ENCODE measurements around the gene TRPV4. TPM values are rescaled to one million over a fixed set of nuclear protein-coding genes. Genes with fewer than 3 reads are reported as not detected.
A peak's percentile ranks its signal among the peaks of the same experiment; 100 is the strongest.

Gene TRPV4
- total RNA-seq, 1 experiment from 2014 or later = 2.4 TPM

DNA sequence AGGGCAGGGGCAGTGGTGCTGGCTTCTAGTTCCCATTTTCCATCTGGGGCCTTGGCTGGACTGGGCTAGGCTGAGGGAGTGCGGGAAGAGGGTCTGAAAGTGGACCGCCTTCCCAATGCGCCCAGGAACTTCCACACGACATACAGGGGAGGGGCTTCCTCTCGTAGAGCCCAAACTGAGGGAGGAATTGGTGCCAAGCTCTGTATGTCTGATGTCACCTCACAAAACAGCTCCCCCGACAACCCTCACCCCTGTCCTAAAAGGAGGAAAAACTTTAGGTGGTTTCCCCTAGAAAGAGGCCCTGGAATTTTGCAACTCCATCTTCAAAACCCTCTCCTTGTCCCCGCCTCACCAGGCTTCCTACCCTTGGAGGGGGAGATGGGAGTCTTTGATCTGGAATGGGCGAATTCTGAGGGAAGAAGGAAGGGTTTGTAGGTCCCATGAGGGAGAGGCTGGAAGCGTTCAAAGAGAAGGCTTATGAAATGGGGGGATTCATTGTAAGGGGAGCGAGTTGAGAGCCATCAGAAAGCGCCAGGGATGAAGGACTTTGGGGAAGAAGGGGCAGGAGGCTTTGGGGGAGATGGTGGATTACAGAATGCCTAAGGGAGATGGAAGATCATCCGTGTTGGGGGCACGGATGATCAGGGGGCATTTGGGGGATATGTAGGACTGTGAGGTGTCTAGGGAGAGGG, 46.3 kb upstream of the TRPV4 start:
- no peaks in the 10 kb centered on the region for H3K36me3 ChIP-seq (ENCODE audit: low read depth, low read length)
- no peaks in the 10 kb centered on the region for H4K20me1 ChIP-seq (ENCODE audit: low read length)
- POLR2A ChIA-PET (ENCODE audit: unreplicated experiment) = no interaction called here
- H3F3A ChIP-seq (ENCODE audit: low read length, unreplicated experiment) = no peaks in the 10 kb centered on the region
- TF ChIP-seq, protein P1, sequence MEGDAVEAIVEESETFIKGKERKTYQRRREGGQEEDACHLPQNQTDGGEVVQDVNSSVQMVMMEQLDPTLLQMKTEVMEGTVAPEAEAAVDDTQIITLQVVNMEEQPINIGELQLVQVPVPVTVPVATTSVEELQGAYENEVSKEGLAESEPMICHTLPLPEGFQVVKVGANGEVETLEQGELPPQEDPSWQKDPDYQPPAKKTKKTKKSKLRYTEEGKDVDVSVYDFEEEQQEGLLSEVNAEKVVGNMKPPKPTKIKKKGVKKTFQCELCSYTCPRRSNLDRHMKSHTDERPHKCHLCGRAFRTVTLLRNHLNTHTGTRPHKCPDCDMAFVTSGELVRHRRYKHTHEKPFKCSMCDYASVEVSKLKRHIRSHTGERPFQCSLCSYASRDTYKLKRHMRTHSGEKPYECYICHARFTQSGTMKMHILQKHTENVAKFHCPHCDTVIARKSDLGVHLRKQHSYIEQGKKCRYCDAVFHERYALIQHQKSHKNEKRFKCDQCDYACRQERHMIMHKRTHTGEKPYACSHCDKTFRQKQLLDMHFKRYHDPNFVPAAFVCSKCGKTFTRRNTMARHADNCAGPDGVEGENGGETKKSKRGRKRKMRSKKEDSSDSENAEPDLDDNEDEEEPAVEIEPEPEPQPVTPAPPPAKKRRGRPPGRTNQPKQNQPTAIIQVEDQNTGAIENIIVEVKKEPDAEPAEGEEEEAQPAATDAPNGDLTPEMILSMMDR (conservative IDR thresholded peaks at IDR 0.05; ENCODE audit: low read depth, low read length) = no peak
- TF ChIP-seq EZH2phosphoT487 (IDR thresholded peaks at IDR 0.05; ENCODE audit: borderline replicate concordance, low read length) = no peak
- TF ChIP-seq EZH2 (IDR thresholded peaks at IDR 0.05; ENCODE audit: low read length, unreplicated experiment) = no peak
- BruUV-seq (replicated peaks) = TSS peak; percentile 54
- peak overlapping the region; percentile 76 for H3K9ac ChIP-seq (ENCODE audit: low read length)
- H3K27me3 ChIP-seq (ENCODE audit: low read length) = no peaks in the 10 kb centered on the region
- peak overlapping the region; percentile 78 for H2AFZ ChIP-seq (ENCODE audit: low read length)
- H3K4me1 ChIP-seq (ENCODE audit: insufficient read depth, low read length) = peaks cover 47% of the 10 kb centered on the region
- no peaks in the 10 kb centered on the region for H3K9me2 ChIP-seq (replicated peaks; ENCODE audit: low read length)
- H3K4me2 ChIP-seq (ENCODE audit: low read length) = peak overlapping the region; percentile 93
- intact Hi-C loops (cut with micrococcal nuclease) = loop anchor here (1.0 to 2.0 kb wide), 3 partner anchors 21 to 74 kb away; partner anchors contain the start of gene TCHP
- CTCF ChIA-PET = no interaction called here
- DNase-seq (peak; percentile 17), ATAC-seq (no peak)
- peak overlapping the region; percentile 84 for H3K4me3 ChIP-seq (ENCODE audit: low read length)
- no peaks in the 10 kb centered on the region for H3K9me3 ChIP-seq (ENCODE audit: low read length)
- H3K79me2 ChIP-seq (ENCODE audit: low read length) = peaks cover 50% of the 10 kb centered on the region
- no peak overlapping the region for H3K27ac ChIP-seq (ENCODE audit: low read length)

DNA sequence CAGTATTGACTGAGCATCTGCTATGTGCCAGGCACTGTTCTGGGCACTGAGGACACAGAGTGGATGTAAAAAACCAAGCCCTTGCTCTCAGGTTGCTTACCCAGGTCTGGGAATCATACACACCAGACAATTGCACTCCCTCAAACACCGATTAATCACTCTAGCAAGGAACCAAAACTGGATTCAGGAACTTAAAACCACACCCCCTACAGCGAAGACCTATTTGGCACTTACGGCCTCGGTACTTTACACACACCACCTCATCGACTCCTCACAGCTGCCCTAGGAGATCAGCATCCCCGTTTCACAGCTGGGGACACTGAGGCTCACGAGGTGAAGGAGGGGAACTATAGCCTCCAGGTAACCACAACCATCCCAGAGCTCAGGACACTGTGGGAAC, 45.6 kb upstream of the TRPV4 start:
- CTCF ChIA-PET = no interaction called here
- DNase-seq (no peak), ATAC-seq (no peak)
- Histone ChIP-seq H2AFZ (ENCODE audit: low read length) (peak overlapping the region; percentile 78; the same call in 1 of the 2 replicates), H3K4me1 (ENCODE audit: insufficient read depth, low read length) (peaks cover 47% of the 10 kb centered on the region), H3K9me3 (ENCODE audit: low read length) (no peaks in the 10 kb centered on the region), H3F3A (ENCODE audit: low read length, unreplicated experiment) (no peaks in the 10 kb centered on the region), H3K9me2 (replicated peaks; ENCODE audit: low read length) (no peaks in the 10 kb centered on the region), H4K20me1 (ENCODE audit: low read length) (no peaks in the 10 kb centered on the region; the same call in 1 of the 2 replicates), H3K79me2 (ENCODE audit: low read length) (peaks cover 58% of the 10 kb centered on the region), H3K36me3 (ENCODE audit: low read depth, low read length) (no peaks in the 10 kb centered on the region), H3K4me3 (ENCODE audit: low read length) (peak overlapping the region; percentile 84), H3K9ac (ENCODE audit: low read length) (no peak overlapping the region), H3K27ac (ENCODE audit: low read length) (no peak overlapping the region), H3K4me2 (ENCODE audit: low read length) (peak overlapping the region; percentile 93), H3K27me3 (ENCODE audit: low read length) (no peaks in the 10 kb centered on the region)
- TF ChIP-seq, protein P1 (conservative IDR thresholded peaks at IDR 0.05; ENCODE audit: low read depth, low read length) = no peak
- TF ChIP-seq EZH2phosphoT487 (IDR thresholded peaks at IDR 0.05; ENCODE audit: borderline replicate concordance, low read length) = no peak
- no peak for TF ChIP-seq EZH2 (IDR thresholded peaks at IDR 0.05; ENCODE audit: low read length, unreplicated experiment)
- intact Hi-C loops (cut with micrococcal nuclease) = no loop called here
- no TSS peak for BruUV-seq (replicated peaks)
- POLR2A ChIA-PET (ENCODE audit: unreplicated experiment) = no interaction called here

DNA sequence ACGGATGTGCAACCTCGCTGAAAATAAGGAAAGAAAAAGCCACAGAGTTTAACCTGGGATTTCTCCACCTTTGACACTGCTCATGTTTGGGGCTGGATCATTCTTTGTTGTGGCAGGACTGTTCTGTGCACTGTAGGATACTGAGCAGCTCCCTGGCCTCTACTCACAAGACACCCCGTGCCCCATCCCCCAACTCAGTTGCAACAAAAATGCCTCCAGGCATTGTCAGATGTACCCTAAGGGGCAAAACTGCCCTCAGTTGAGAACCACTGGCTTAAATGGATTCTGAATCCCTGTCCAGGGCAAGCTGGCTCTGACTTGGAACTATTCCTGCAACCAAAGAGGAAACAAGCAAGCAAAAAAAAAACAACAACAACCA, 45.0 kb upstream of the TRPV4 start:
- Histone ChIP-seq H3K9me2 (replicated peaks; ENCODE audit: low read length) (no peaks in the 10 kb centered on the region), H3K9ac (ENCODE audit: low read length) (no peak overlapping the region), H3K27me3 (ENCODE audit: low read length) (no peaks in the 10 kb centered on the region), H3K4me1 (ENCODE audit: insufficient read depth, low read length) (peaks cover 47% of the 10 kb centered on the region), H2AFZ (ENCODE audit: low read length) (no peak overlapping the region), H3K9me3 (ENCODE audit: low read length) (no peaks in the 10 kb centered on the region), H3K36me3 (ENCODE audit: low read depth, low read length) (no peaks in the 10 kb centered on the region), H3K4me2 (ENCODE audit: low read length) (peak overlapping the region; percentile 93), H3K79me2 (ENCODE audit: low read length) (peaks cover 60% of the 10 kb centered on the region), H3F3A (ENCODE audit: low read length, unreplicated experiment) (no peaks in the 10 kb centered on the region), H4K20me1 (ENCODE audit: low read length) (no peaks in the 10 kb centered on the region; the same call in 1 of the 2 replicates), H3K27ac (ENCODE audit: low read length) (no peak overlapping the region), H3K4me3 (ENCODE audit: low read length) (peak overlapping the region; percentile 84; the same call in 1 of the 2 replicates)
- TF ChIP-seq EZH2 (IDR thresholded peaks at IDR 0.05; ENCODE audit: low read length, unreplicated experiment) (no peak), EZH2phosphoT487 (IDR thresholded peaks at IDR 0.05; ENCODE audit: borderline replicate concordance, low read length) (no peak)
- TF ChIP-seq, protein P1 (conservative IDR thresholded peaks at IDR 0.05; ENCODE audit: low read depth, low read length) = no peak
- DNase-seq = no peak
- no peak for ATAC-seq
- BruUV-seq (replicated peaks) = no TSS peak
- intact Hi-C loops (cut with micrococcal nuclease) = no loop called here
- ChIA-PET CTCF (interaction anchor here (0.5 kb wide), 1 partner anchor 33 kb away, joined by 11 read pairs; no protein-coding TSS in a partner anchor), POLR2A (ENCODE audit: unreplicated experiment) (no interaction called here)

Data from PC-3 (cell line).